IMR-90 (cell line): ENCODE results near the gene CUX1.

ENCODE experiments used
- CHD1 ChIP-seq: IDR thresholded peaks from 2 replicates; pipeline ENCODE4 v1.6.1; 2012; ENCODE audit warnings: low read depth, low read length, improper control_type of control experiment
- MAFK ChIP-seq: IDR thresholded peaks from 2 replicates; pipeline ENCODE4 v1.6.1; 2012; ENCODE audit warnings: low read depth, low read length, improper control_type of control experiment
- POLR2A ChIP-seq: IDR thresholded peaks from 2 replicates; pipeline ENCODE4 v1.6.1; 2012; ENCODE audit warnings: mild to moderate bottlenecking, low read depth, low read length
- RAD21 ChIP-seq: IDR thresholded peaks from 2 replicates; pipeline ENCODE4 v1.6.1; 2012; ENCODE audit warnings: low read length, improper control_type of control experiment
- TF ChIP-seq, protein P1 (sequence below): conservative IDR thresholded peaks from 2 replicates; pipeline ENCODE4 v1.5.1; 2012; ENCODE audit warnings: mild to moderate bottlenecking, low read depth, low read length, improper control_type of control experiment
- TF ChIP-seq, protein P2 (sequence below): fragments of 150-350 bp; IDR thresholded peaks from 2 replicates; pipeline ENCODE4 v1.6.1; 2016; ENCODE audit warnings: low read depth, mild to moderate bottlenecking, low read length, moderate library complexity, borderline replicate concordance

DNA sequence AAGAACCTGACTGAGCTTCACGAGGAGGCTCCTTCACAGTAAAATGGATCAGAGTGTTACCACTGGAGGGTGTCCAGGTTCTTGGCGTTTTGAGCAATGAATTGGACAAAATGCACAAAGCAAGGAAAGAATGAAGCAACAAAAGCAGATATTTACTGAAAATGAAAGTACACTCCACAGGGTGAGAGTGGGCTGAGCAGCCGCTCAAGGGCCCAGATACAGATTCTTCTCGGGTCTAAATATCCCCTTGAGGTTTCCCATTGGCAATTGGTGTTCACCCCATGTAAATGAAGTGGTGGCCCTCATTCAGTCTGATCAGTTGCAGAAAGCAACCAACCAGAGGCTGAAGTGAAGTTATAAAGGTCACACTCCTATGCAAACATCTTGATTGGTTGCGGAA lies 254.6 kb downstream of the CUX1 start:
- TF ChIP-seq CHD1, result no peak
- TF ChIP-seq, protein P1, sequence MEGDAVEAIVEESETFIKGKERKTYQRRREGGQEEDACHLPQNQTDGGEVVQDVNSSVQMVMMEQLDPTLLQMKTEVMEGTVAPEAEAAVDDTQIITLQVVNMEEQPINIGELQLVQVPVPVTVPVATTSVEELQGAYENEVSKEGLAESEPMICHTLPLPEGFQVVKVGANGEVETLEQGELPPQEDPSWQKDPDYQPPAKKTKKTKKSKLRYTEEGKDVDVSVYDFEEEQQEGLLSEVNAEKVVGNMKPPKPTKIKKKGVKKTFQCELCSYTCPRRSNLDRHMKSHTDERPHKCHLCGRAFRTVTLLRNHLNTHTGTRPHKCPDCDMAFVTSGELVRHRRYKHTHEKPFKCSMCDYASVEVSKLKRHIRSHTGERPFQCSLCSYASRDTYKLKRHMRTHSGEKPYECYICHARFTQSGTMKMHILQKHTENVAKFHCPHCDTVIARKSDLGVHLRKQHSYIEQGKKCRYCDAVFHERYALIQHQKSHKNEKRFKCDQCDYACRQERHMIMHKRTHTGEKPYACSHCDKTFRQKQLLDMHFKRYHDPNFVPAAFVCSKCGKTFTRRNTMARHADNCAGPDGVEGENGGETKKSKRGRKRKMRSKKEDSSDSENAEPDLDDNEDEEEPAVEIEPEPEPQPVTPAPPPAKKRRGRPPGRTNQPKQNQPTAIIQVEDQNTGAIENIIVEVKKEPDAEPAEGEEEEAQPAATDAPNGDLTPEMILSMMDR, result no peak
- TF ChIP-seq POLR2A, result no peak
- TF ChIP-seq, protein P2, sequence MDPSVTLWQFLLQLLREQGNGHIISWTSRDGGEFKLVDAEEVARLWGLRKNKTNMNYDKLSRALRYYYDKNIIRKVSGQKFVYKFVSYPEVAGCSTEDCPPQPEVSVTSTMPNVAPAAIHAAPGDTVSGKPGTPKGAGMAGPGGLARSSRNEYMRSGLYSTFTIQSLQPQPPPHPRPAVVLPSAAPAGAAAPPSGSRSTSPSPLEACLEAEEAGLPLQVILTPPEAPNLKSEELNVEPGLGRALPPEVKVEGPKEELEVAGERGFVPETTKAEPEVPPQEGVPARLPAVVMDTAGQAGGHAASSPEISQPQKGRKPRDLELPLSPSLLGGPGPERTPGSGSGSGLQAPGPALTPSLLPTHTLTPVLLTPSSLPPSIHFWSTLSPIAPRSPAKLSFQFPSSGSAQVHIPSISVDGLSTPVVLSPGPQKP, result no peak
- no peak for TF ChIP-seq RAD21
- TF ChIP-seq MAFK, result no peak
